Measurements from ENCODE around the gene SLIT1.

The SLIT1 gene

DNA sequence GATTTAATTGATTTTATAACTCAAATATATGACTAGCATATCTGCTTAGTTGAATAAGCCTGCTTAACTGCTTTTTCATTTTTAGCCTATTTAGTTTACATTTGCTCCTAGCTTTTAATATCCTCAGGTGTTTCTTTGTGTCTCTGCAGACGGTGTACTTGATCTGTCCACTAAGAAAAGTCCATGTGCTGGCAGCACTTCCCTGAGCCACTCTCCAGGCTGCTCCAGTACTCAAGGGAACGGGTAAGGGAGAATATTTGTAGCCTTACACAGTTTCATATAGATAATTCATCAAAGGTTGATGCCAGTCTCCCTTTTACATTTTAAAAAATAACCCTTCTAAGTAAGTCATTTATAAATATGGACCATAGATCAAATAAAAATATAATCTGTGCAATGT, 233.8 kb downstream of the SLIT1 start:
- TF ChIP-seq, protein P1, sequence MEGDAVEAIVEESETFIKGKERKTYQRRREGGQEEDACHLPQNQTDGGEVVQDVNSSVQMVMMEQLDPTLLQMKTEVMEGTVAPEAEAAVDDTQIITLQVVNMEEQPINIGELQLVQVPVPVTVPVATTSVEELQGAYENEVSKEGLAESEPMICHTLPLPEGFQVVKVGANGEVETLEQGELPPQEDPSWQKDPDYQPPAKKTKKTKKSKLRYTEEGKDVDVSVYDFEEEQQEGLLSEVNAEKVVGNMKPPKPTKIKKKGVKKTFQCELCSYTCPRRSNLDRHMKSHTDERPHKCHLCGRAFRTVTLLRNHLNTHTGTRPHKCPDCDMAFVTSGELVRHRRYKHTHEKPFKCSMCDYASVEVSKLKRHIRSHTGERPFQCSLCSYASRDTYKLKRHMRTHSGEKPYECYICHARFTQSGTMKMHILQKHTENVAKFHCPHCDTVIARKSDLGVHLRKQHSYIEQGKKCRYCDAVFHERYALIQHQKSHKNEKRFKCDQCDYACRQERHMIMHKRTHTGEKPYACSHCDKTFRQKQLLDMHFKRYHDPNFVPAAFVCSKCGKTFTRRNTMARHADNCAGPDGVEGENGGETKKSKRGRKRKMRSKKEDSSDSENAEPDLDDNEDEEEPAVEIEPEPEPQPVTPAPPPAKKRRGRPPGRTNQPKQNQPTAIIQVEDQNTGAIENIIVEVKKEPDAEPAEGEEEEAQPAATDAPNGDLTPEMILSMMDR (IDR thresholded peaks at IDR 0.05; ENCODE audit: low read depth, low read length), result no peak
- no peak overlapping the region for H3K27ac ChIP-seq
- no peaks in the 10 kb centered on the region for H3K27me3 ChIP-seq (ENCODE audit: insufficient read depth, low read depth, severe bottlenecking)
- no peak for DNase-seq
- H3K4me3 ChIP-seq (ENCODE audit: low read depth, low read length), result no peak overlapping the region
- H3K9me3 ChIP-seq (ENCODE audit: severe bottlenecking), result no peaks in the 10 kb centered on the region
- H3K36me3 ChIP-seq, result peaks cover 60% of the 10 kb centered on the region

DNA sequence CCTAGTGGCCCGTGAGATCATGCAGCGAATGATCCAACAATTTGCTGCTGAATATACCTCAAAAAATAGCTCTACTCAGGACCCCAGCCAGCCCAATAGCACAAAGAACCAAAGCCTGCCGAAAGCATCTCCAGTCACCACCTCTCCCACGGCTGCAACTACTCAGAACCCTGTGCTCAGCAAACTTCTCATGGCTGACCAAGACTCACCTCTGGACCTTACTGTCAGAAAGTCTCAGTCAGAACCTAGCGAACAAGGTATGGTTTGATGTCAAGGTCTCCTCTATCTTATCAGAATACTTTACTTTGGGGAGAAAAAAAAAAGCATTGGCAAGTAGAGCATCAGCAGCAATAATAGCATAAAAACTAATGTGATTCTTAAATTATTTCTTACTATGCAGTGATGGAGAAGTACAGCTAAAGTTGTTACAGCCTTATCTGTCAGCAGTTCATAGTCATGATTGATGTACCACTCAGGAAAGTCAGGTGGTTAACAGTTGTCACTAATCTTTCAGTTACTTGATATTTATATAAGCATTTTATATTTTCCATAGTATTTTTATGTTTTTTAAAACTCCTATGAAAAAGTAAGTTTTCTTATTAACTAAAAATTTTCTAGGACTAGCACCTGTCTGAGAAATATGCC, 236.6 kb downstream of the SLIT1 start:
- no peak for DNase-seq

More for the DNA sequence above, 236.6 kb downstream of the SLIT1 start:
- no peaks in the 10 kb centered on the region for H3K9me3 ChIP-seq (ENCODE audit: severe bottlenecking)
- H3K27me3 ChIP-seq (ENCODE audit: insufficient read depth, low read depth, severe bottlenecking), result no peaks in the 10 kb centered on the region
- peaks cover 46% of the 10 kb centered on the region for H3K36me3 ChIP-seq
- TF ChIP-seq, protein P1 (IDR thresholded peaks at IDR 0.05; ENCODE audit: low read depth, low read length), result no peak
- no peak overlapping the region for H3K27ac ChIP-seq
- no peak overlapping the region for H3K4me3 ChIP-seq (ENCODE audit: low read depth, low read length)

Measured in WERI-Rb-1 (cell line).